ENCODE results near the gene GSPT1. TPM values are rescaled to one million over a fixed set of nuclear protein-coding genes. Genes with fewer than 3 reads are reported as not detected.

GSPT1 gene
- total RNA-seq, 1 donor from 2014 or later, result 217 TPM

Other genes with a start within 250 kb of the GSPT1 start
- gene SNN, start 247.5 kb downstream of the GSPT1 start, total RNA-seq, result 25.4 and 50.7 TPM in 2 replicates
- gene TXNDC11, start 173.1 kb downstream of the GSPT1 start, total RNA-seq, result 38.3 and 47.9 TPM in 2 replicates
- 34.2 and 77.0 TPM in 2 replicates for gene ZC3H7A, start 118.7 kb downstream of the GSPT1 start, total RNA-seq
- gene RSL1D1, start 64.4 kb downstream of the GSPT1 start, total RNA-seq, result 92.6 and 173 TPM in 2 replicates
- 1.0 and 4.0 TPM in 2 replicates for gene NPIPB2, start 26.1 kb upstream of the GSPT1 start, total RNA-seq
- not detected in 2 replicates for gene TNFRSF17, start 49.3 kb upstream of the GSPT1 start, total RNA-seq
- 4.7 and 62.9 TPM in 2 replicates for gene SNX29, start 60.8 kb upstream of the GSPT1 start, total RNA-seq